IPS-18a (cell line): Measurements from ENCODE around the gene MOB3C.

Source experiments
- H3K27ac ChIP-seq: one replicate; pipeline ENCODE4 v1.5.1; 2013; ENCODE audit warnings: low read length
- H3K27me3 ChIP-seq: one replicate; pipeline ENCODE4 v1.6.1; 2013; ENCODE audit warnings: mild to moderate bottlenecking, low read length; ENCODE audit not compliant: control insufficient read depth, insufficient read depth
- H3K36me3 ChIP-seq: one replicate; pipeline ENCODE4 v1.6.1; 2013; ENCODE audit warnings: low read depth, low read length; ENCODE audit not compliant: control insufficient read depth
- H3K4me1 ChIP-seq: one replicate; pipeline ENCODE4 v1.6.1; 2013; ENCODE audit warnings: low read depth, low read length; ENCODE audit not compliant: control insufficient read depth
- H3K4me3 ChIP-seq: one replicate; pipeline ENCODE4 v1.5.1; 2013; ENCODE audit warnings: low read length
- H3K9ac ChIP-seq: one replicate; pipeline ENCODE4 v1.6.1; 2013; ENCODE audit warnings: mild to moderate bottlenecking, low read length, moderate library complexity
- H3K9me3 ChIP-seq: one replicate; pipeline ENCODE4 v1.6.1; 2013; ENCODE audit warnings: low read depth, low read length; ENCODE audit not compliant: control insufficient read depth

Gene MOB3C

GRCh38 chr1:46563341-46563740 is 53.3 kb downstream of the MOB3C start:
- Histone ChIP-seq H3K36me3 (no peaks in the 10 kb centered on the region), H3K9me3 (no peaks in the 10 kb centered on the region), H3K27me3 (no peaks in the 10 kb centered on the region), H3K9ac (no peak overlapping the region), H3K27ac (no peak overlapping the region), H3K4me1 (no peaks in the 10 kb centered on the region), H3K4me3 (no peak overlapping the region)

GRCh38 chr1:46562498-46562897 is 54.1 kb downstream of the MOB3C start:
- no peaks in the 10 kb centered on the region for H3K27me3 ChIP-seq
- no peak overlapping the region for H3K9ac ChIP-seq
- no peak overlapping the region for H3K27ac ChIP-seq
- no peak overlapping the region for H3K4me3 ChIP-seq
- no peaks in the 10 kb centered on the region for H3K4me1 ChIP-seq
- no peaks in the 10 kb centered on the region for H3K9me3 ChIP-seq
- no peaks in the 10 kb centered on the region for H3K36me3 ChIP-seq

GRCh38 chr1:46558966-46559365 is 57.6 kb downstream of the MOB3C start:
- Histone ChIP-seq H3K9ac (no peak overlapping the region), H3K4me1 (no peaks in the 10 kb centered on the region), H3K9me3 (no peaks in the 10 kb centered on the region), H3K27me3 (no peaks in the 10 kb centered on the region), H3K27ac (no peak overlapping the region), H3K4me3 (no peak overlapping the region), H3K36me3 (no peaks in the 10 kb centered on the region)

GRCh38 chr1:46558141-46558963 is 58.3 kb downstream of the MOB3C start:
- Histone ChIP-seq H3K27me3 (no peaks in the 10 kb centered on the region), H3K36me3 (no peaks in the 10 kb centered on the region), H3K27ac (no peak overlapping the region), H3K4me3 (no peak overlapping the region), H3K4me1 (no peaks in the 10 kb centered on the region), H3K9me3 (no peaks in the 10 kb centered on the region), H3K9ac (no peak overlapping the region)
